GM18519 (cell line): ENCODE results near the gene THBS3.
"Not testable (repeated sequence)": the region's sequence is repeated elsewhere in the genome, so short reads cannot be mapped to it uniquely, and the experiment has no call there.

ENCODE experiments used
- ATAC-seq: cut with Tn5 transposase; IDR thresholded peaks from one replicate; pipeline ENCODE4 v1.9.1; 2021; ENCODE audit warnings: mild to moderate bottlenecking, moderate library complexity; ENCODE audit not compliant: unreplicated experiment, low FRiP score

The THBS3 gene

GRCh38 chr1:155192346-155193274 lies 15.1 kb downstream of the THBS3 start:
- no peak for ATAC-seq

- no peak for ATAC-seq
Measured at GRCh38 chr1:155191904-155192303, 15.8 kb downstream of the THBS3 start.

- ATAC-seq, result not testable (repeated sequence)
Measured at GRCh38 chr1:155189926-155190325, 17.8 kb downstream of the THBS3 start.

- ATAC-seq, result no peak
Measured at GRCh38 chr1:155188268-155188667, 19.4 kb downstream of the THBS3 start.

- no peak for ATAC-seq
Measured at GRCh38 chr1:155187456-155187891, 20.2 kb downstream of the THBS3 start.

GRCh38 chr1:155186794-155187455 lies 20.8 kb downstream of the THBS3 start:
- no peak for ATAC-seq

- no peak for ATAC-seq
Measured at GRCh38 chr1:155186067-155186793, 21.5 kb downstream of the THBS3 start.

GRCh38 chr1:155185783-155186066 lies 22.0 kb downstream of the THBS3 start:
- no peak for ATAC-seq

GRCh38 chr1:155184835-155185782 lies 22.6 kb downstream of the THBS3 start:
- no peak for ATAC-seq

GRCh38 chr1:155184351-155184811 lies 23.3 kb downstream of the THBS3 start:
- no peak for ATAC-seq

- ATAC-seq, result no peak
Measured at GRCh38 chr1:155183775-155184221, 23.9 kb downstream of the THBS3 start.

- no peak for ATAC-seq
Measured at GRCh38 chr1:155182052-155182550, 25.6 kb downstream of the THBS3 start.

GRCh38 chr1:155181371-155182051 lies 26.2 kb downstream of the THBS3 start:
- no peak for ATAC-seq

GRCh38 chr1:155179112-155180031 lies 28.3 kb downstream of the THBS3 start:
- no peak for ATAC-seq

- no peak for ATAC-seq
Measured at GRCh38 chr1:155178441-155179111, 29.1 kb downstream of the THBS3 start.

GRCh38 chr1:155177918-155178281 lies 29.8 kb downstream of the THBS3 start:
- ATAC-seq, result no peak

- no peak for ATAC-seq
Measured at GRCh38 chr1:155177192-155177917, 30.3 kb downstream of the THBS3 start.
